Calu3 (cell line): Measurements from ENCODE around the gene UTS2R. TPM values are rescaled to one million over a fixed set of nuclear protein-coding genes. Genes with fewer than 3 reads are reported as not detected.

Experiments
- BruUV-seq: library from RNA; stranded (reverse); fragments of 400-500 nt; replicated peaks from 2 replicates; lab custom pipeline; 2021; lab: Mats Ljungman, UMichigan
- CTCF ChIA-PET: fragments of 300-600 bp; sonication (Branson Sonifier 250); formaldehyde crosslinking; loops from one replicate; lab custom pipeline; 2022; ENCODE audit warnings: antibody characterized with exemption; lab: Charles Lee
- DNase-seq: peaks from one replicate; pipeline ENCODE4 v3.0.0; 2022
- H3K27ac Mint-ChIP-seq: one replicate; pipeline ENCODE4 v1.8.0; 2022; ENCODE audit warnings: mixed read lengths; ENCODE audit not compliant: unreplicated experiment
- H3K27me3 Mint-ChIP-seq: one replicate; pipeline ENCODE4 v1.8.0; 2022; ENCODE audit warnings: mixed read lengths; ENCODE audit not compliant: unreplicated experiment
- H3K36me3 Mint-ChIP-seq: one replicate; pipeline ENCODE4 v1.8.0; 2022; ENCODE audit warnings: mild to moderate bottlenecking, moderate library complexity, mixed read lengths; ENCODE audit not compliant: insufficient read depth, unreplicated experiment
- H3K4me1 Mint-ChIP-seq: one replicate; pipeline ENCODE4 v1.8.0; 2022; ENCODE audit warnings: mild to moderate bottlenecking, low read depth, mixed read lengths; ENCODE audit not compliant: unreplicated experiment
- H3K4me3 Mint-ChIP-seq: one replicate; pipeline ENCODE4 v1.8.0; 2022; ENCODE audit warnings: mild to moderate bottlenecking, low read depth, moderate library complexity, mixed read lengths; ENCODE audit not compliant: unreplicated experiment
- H3K9me3 Mint-ChIP-seq: one replicate; pipeline ENCODE4 v1.8.0; 2022; ENCODE audit warnings: low read depth, mixed read lengths; ENCODE audit not compliant: unreplicated experiment
- CTCF ChIP-seq: fragments of 200-600 bp; IDR thresholded peaks from one replicate; pipeline ENCODE4 v1.8.0; 2022; ENCODE audit warnings: antibody characterized with exemption; ENCODE audit not compliant: unreplicated experiment
- intact Hi-C: fragments of 100-400 bp; cut with micrococcal nuclease; formaldehyde crosslinking; loops from one replicate; pipeline ENCODE4 v1.10.0; 2022; ENCODE audit not compliant: unreplicated experiment
- total RNA-seq: library from RNA; stranded (reverse); gene quantifications from 2 replicates; pipeline ENCODE4 v1.2.3, GENCODE V29; 2022

Gene UTS2R
- total RNA-seq, 1 experiment from 2014 or later: not detected

DNA sequence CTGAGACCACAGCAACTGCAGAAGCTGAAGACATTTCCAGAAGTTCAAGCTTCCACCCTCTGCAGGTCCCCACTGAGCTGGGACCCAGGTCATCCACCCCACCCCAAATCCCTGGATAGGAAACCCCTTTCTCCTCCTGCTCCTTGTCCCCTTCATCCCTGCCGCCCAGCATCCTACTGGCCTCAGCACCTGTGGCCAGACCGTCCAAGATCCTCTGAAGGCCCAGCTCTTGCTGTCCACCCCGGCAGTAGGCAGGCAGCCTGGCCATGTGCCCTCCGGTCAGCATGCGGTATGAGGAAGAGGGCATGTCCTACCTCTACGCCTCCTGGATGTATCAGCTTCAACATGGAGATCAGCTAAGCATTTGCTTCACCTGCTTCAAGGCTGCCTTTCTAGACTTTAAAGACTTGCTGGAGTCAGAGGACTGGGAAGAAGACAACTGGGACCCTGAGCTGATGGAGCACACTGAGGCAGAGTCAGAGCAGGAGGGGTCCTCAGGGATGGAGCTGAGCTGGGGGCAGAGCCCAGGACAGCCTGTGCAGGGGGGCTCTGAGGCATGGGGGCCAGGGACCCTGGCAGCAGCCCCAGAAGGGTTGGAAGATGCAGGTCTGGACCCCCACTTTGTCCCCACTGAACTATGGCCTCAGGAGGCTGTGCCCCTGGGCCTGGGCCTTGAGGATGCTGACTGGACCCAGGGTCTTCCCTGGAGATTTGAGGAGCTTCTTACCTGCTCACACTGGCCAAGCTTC lies 9.5 kb upstream of the UTS2R start:
- CTCF ChIA-PET: no interaction called here
- Mint-ChIP-seq H3K27me3 (peaks cover 48% of the 10 kb centered on the region), H3K4me3 (no peak overlapping the region), H3K27ac (no peak overlapping the region), H3K4me1 (peaks cover 9% of the 10 kb centered on the region), H3K36me3 (no peaks in the 10 kb centered on the region), H3K9me3 (no peaks in the 10 kb centered on the region)
- no peak for TF ChIP-seq CTCF
- no peak for DNase-seq
- intact Hi-C loops: no loop called here
- no TSS peak for BruUV-seq

DNA sequence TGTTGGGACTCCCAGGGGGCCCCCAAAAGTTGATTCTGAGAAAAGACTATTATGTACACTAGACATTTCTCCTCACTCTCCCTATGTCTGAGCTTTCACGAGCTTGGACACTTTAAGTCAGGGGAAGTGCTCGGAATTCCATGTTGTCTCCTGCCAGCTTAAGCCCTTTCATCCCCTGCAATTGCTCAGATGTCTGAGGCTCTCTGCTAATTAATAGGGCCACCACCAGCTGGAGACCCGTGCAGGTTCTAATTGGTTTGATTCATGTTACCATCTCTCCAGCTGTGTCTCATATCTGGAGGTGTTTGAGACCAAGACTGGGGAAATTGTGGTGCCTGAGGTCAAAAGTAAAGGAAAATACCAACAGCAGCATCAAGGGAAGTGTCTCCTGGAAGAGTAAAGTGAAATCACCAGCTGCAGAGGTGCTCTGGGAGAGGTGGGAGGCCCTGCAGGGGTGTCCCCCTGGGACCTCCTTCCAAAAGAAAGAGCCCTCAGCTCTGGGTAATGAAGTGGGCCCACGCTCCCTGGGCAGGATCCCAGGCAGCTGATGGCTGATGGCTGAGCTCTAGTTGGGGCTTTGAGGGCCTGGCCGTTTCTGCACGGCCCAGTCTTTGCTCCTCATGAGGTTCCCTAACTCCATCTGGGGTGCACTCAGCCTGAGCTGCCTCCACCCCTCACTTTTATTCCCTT lies 5.8 kb upstream of the UTS2R start:
- H3K9me3 Mint-ChIP-seq: no peaks in the 10 kb centered on the region
- CTCF ChIA-PET: no interaction called here
- H3K27ac Mint-ChIP-seq: no peak overlapping the region
- H3K27me3 Mint-ChIP-seq: peaks cover 39% of the 10 kb centered on the region
- TF ChIP-seq CTCF: no peak
- DNase-seq: no peak
- no TSS peak for BruUV-seq
- intact Hi-C loops: no loop called here
- no peaks in the 10 kb centered on the region for H3K4me1 Mint-ChIP-seq
- H3K4me3 Mint-ChIP-seq: no peak overlapping the region
- H3K36me3 Mint-ChIP-seq: no peaks in the 10 kb centered on the region

DNA sequence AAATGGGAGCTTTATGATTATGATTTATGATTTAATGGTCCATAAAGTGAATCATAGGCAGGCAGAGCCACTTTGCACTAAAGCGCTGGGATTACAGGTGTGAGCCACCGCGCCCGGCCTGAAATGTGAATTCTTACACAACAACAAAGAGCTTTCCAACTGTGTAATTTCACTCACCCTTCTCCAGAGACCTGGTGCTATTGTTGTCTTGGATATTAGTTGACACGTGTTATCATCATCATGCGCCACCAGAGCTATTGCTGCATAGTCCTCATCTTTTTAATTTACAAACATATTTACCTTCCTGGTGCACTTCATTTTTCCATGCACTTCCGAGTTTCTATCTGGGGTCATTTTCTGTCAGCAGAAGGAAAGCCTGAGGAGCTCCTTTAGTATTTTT lies 4.8 kb upstream of the UTS2R start:
- no peaks in the 10 kb centered on the region for H3K9me3 Mint-ChIP-seq
- no peaks in the 10 kb centered on the region for H3K36me3 Mint-ChIP-seq
- H3K27me3 Mint-ChIP-seq: peaks cover 42% of the 10 kb centered on the region
- CTCF ChIA-PET: no interaction called here
- no peak for DNase-seq
- H3K4me3 Mint-ChIP-seq: no peak overlapping the region
- intact Hi-C loops: no loop called here
- no peak for TF ChIP-seq CTCF
- H3K4me1 Mint-ChIP-seq: no peaks in the 10 kb centered on the region
- no TSS peak for BruUV-seq
- no peak overlapping the region for H3K27ac Mint-ChIP-seq

- intact Hi-C loops: no loop called here
- no peaks in the 10 kb centered on the region for H3K36me3 Mint-ChIP-seq
- BruUV-seq: no TSS peak
- no peak for TF ChIP-seq CTCF
- CTCF ChIA-PET: interaction anchor here (0.6 kb wide), 1 partner anchor 59 kb away, joined by 3 read pairs; no protein-coding TSS in a partner anchor
- H3K9me3 Mint-ChIP-seq: no peaks in the 10 kb centered on the region
- H3K27me3 Mint-ChIP-seq: peaks cover 41% of the 10 kb centered on the region
- H3K27ac Mint-ChIP-seq: no peak overlapping the region
- no peak for DNase-seq
- H3K4me3 Mint-ChIP-seq: no peak overlapping the region
- no peaks in the 10 kb centered on the region for H3K4me1 Mint-ChIP-seq
Measured at GRCh38 chr17:82367724-82368524, 3.6 kb upstream of the UTS2R start.
